Osteocyte (in vitro differentiated cells): Measurements from ENCODE around the gene NFATC4. TPM values are rescaled to one million over a fixed set of nuclear protein-coding genes. Genes with fewer than 3 reads are reported as not detected.

Experiments used
- DNase-seq: peaks from one replicate; pipeline ENCODE4 v3.0.0; 2021; ENCODE audit warnings: mixed read lengths; ENCODE audit not compliant: unreplicated experiment; ENCODE audit errors: extremely low spot score
- H3K27ac Mint-ChIP-seq: one replicate; pipeline ENCODE4 v1.8.0; 2021; ENCODE audit warnings: mild to moderate bottlenecking, mixed read lengths; ENCODE audit not compliant: unreplicated experiment
- H3K27me3 Mint-ChIP-seq: one replicate; pipeline ENCODE4 v1.8.0; 2021; ENCODE audit warnings: mixed read lengths; ENCODE audit not compliant: unreplicated experiment
- H3K36me3 Mint-ChIP-seq: one replicate; pipeline ENCODE4 v1.8.0; 2021; ENCODE audit warnings: mixed read lengths; ENCODE audit not compliant: unreplicated experiment
- H3K4me1 Mint-ChIP-seq: one replicate; pipeline ENCODE4 v1.8.0; 2021; ENCODE audit warnings: mixed read lengths; ENCODE audit not compliant: unreplicated experiment
- H3K4me3 Mint-ChIP-seq: one replicate; pipeline ENCODE4 v1.8.0; 2021; ENCODE audit warnings: mild to moderate bottlenecking, moderate library complexity, mixed read lengths; ENCODE audit not compliant: unreplicated experiment
- H3K9me3 Mint-ChIP-seq: one replicate; pipeline ENCODE4 v1.8.0; 2021; ENCODE audit warnings: mixed read lengths; ENCODE audit not compliant: unreplicated experiment
- long read RNA-seq: library from polyadenylated mRNA; unstranded; transcript quantifications from one replicate; pipeline ENCODE4 v2.0.0, GENCODE V29; 2021
- total RNA-seq: library from RNA; stranded (reverse); gene quantifications from 2 replicates; pipeline ENCODE4 v1.2.1, GENCODE V29; 2021
- TF ChIP-seq, protein P1 (sequence below): fragments of 200-600 bp; sonication (generic); IDR thresholded peaks from 2 replicates; pipeline ENCODE4 v1.5.0; 2021; ENCODE audit warnings: antibody characterized with exemption, mild to moderate bottlenecking, moderate library complexity

The NFATC4 gene
- total RNA-seq: 197 and 223 TPM in 2 replicates
- long read RNA-seq, partial matches to known transcripts: 0 of 4 reads
- long read RNA-seq, other reads (novel, unspliced or antisense): 4 of 4 reads

- no peaks in the 10 kb centered on the region for H3K9me3 Mint-ChIP-seq
- H3K4me3 Mint-ChIP-seq: peak within 1 kb of the TSS; percentile 95
- H3K27me3 Mint-ChIP-seq: no peaks in the 10 kb centered on the region
- peaks cover 51% of the 10 kb centered on the region for H3K4me1 Mint-ChIP-seq
- DNase-seq: peak; percentile 92
- TF ChIP-seq, protein P1, sequence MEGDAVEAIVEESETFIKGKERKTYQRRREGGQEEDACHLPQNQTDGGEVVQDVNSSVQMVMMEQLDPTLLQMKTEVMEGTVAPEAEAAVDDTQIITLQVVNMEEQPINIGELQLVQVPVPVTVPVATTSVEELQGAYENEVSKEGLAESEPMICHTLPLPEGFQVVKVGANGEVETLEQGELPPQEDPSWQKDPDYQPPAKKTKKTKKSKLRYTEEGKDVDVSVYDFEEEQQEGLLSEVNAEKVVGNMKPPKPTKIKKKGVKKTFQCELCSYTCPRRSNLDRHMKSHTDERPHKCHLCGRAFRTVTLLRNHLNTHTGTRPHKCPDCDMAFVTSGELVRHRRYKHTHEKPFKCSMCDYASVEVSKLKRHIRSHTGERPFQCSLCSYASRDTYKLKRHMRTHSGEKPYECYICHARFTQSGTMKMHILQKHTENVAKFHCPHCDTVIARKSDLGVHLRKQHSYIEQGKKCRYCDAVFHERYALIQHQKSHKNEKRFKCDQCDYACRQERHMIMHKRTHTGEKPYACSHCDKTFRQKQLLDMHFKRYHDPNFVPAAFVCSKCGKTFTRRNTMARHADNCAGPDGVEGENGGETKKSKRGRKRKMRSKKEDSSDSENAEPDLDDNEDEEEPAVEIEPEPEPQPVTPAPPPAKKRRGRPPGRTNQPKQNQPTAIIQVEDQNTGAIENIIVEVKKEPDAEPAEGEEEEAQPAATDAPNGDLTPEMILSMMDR: no peak
- peak within 1 kb of the TSS; percentile 100 for H3K27ac Mint-ChIP-seq
- peaks cover 12% of the 10 kb centered on the region for H3K36me3 Mint-ChIP-seq
These were observed at the start of gene NFATC4 for GRCh38 chr14:24367514-24368211. NFATC4 (plus strand) TSS chr14:24368184; CDS start chr14:24368341, 157 bp downstream.

- H3K9me3 Mint-ChIP-seq: no peaks in the 10 kb centered on the region
- peaks cover 6% of the 10 kb centered on the region for H3K27me3 Mint-ChIP-seq
- H3K4me3 Mint-ChIP-seq: no peak overlapping the region
- DNase-seq: no peak
- TF ChIP-seq, protein P1: no peak
- no peaks in the 10 kb centered on the region for H3K36me3 Mint-ChIP-seq
- H3K4me1 Mint-ChIP-seq: peaks cover 13% of the 10 kb centered on the region
- H3K27ac Mint-ChIP-seq: no peak overlapping the region
These were observed 46.6 kb upstream of the NFATC4 start for GRCh38 chr14:24321212-24321975.

DNA sequence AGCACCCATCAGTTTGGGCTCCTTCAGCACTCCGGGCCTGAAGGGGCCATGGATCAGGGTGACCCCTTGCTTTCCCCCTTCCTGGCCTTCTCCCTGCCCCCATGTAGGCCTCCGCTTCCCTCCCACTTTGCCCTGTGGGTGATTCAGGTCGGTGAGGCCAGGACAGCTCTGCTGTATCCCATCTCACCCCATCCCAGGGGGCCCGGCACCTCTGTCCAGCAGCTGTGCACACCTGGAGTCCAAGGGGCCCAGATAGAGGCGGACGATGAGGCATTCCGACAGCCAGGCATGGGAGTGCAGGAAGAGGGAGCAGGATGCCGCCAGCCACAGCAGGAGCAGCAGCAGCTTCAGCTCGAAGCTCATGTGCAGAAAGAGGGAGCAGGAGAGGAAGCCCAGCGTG is 45.3 kb upstream of the NFATC4 start:
- no peak overlapping the region for H3K27ac Mint-ChIP-seq
- no peak for DNase-seq
- H3K27me3 Mint-ChIP-seq: peaks cover 6% of the 10 kb centered on the region
- TF ChIP-seq, protein P1: no peak
- H3K36me3 Mint-ChIP-seq: no peaks in the 10 kb centered on the region
- H3K4me3 Mint-ChIP-seq: no peak overlapping the region
- H3K9me3 Mint-ChIP-seq: no peaks in the 10 kb centered on the region
- peaks cover 5% of the 10 kb centered on the region for H3K4me1 Mint-ChIP-seq

- Mint-ChIP-seq H3K9me3 (no peaks in the 10 kb centered on the region), H3K4me3 (no peak overlapping the region), H3K27me3 (peaks cover 6% of the 10 kb centered on the region), H3K36me3 (no peaks in the 10 kb centered on the region), H3K27ac (no peak overlapping the region), H3K4me1 (peaks cover 2% of the 10 kb centered on the region)
- TF ChIP-seq, protein P1: no peak
- DNase-seq: no peak
These were observed 44.6 kb upstream of the NFATC4 start for GRCh38 chr14:24323341-24323740.

- Mint-ChIP-seq H3K27ac (no peak overlapping the region), H3K4me1 (peaks cover 2% of the 10 kb centered on the region), H3K27me3 (peaks cover 6% of the 10 kb centered on the region), H3K36me3 (no peaks in the 10 kb centered on the region), H3K9me3 (no peaks in the 10 kb centered on the region), H3K4me3 (no peak overlapping the region)
- no peak for DNase-seq
- TF ChIP-seq, protein P1: no peak
These were observed 44.0 kb upstream of the NFATC4 start for GRCh38 chr14:24324024-24324423.
